Sigmoid colon (tissue), 7 donors: ENCODE measurements around the gene LYPD1. TPM values are rescaled to one million over a fixed set of nuclear protein-coding genes. Genes with fewer than 3 reads are reported as not detected.

Experiments used
- DNase-seq: peaks from one replicate; pipeline ENCODE4 v3.0.0-alpha.2; 2019
- H3K27ac ChIP-seq, 4 donors: fragments of 200-600 bp; sonication (generic); one replicate each; pipeline ENCODE4 v1.5.1; 2016 to 2019; ENCODE audit warnings: mild to moderate bottlenecking in 1 of 4
- H3K27me3 ChIP-seq, 3 donors: fragments of 200-600 bp; sonication (generic); one replicate each; pipeline ENCODE4 v1.5.1; 2019; ENCODE audit warnings: mild to moderate bottlenecking in 1 of 3
- H3K36me3 ChIP-seq, 4 donors: fragments of 200-600 bp; sonication (generic); one replicate each; pipeline ENCODE4 v1.5.1; 2016 to 2019
- H3K4me1 ChIP-seq, 4 donors: fragments of 200-600 bp; sonication (generic); one replicate each; pipeline ENCODE4 v1.5.1; 2017 to 2019
- H3K4me3 ChIP-seq, 4 donors: fragments of 200-600 bp; sonication (generic); one replicate each; pipeline ENCODE4 v1.5.1; 2017 to 2019; ENCODE audit warnings: mild to moderate bottlenecking in 2 of 4, moderate library complexity in 1 of 4
- H3K9me3 ChIP-seq, 4 donors: fragments of 200-600 bp in 3 of 4; sonication (generic) in 3 of 4; one replicate each; pipeline versions ENCODE4 v1.5.1 to v1.6.1; 2013 to 2019
- EP300 ChIP-seq, 4 donors: sonication (generic); formaldehyde crosslinking; IDR thresholded peaks; one replicate each; pipeline ENCODE4 v1.6.1; 2017; ENCODE audit warnings: antibody characterized with exemption in 4 of 4
- POLR2A ChIP-seq, 2 donors: fragments of 450-650 bp; IDR thresholded peaks; one replicate each; pipeline ENCODE4 v1.6.1; 2016; ENCODE audit warnings: antibody characterized with exemption in 2 of 2, mild to moderate bottlenecking in 2 of 2, moderate library complexity in 2 of 2
- POLR2AphosphoS5 ChIP-seq, 4 donors: sonication (generic); formaldehyde crosslinking; IDR thresholded peaks; one replicate each; pipeline ENCODE4 v1.6.1; 2017; ENCODE audit warnings: antibody characterized with exemption in 4 of 4
- WGBS, 2 donors: extraction: QIAGEN DNeasy Blood & Tissue Kit; methylation state at CpG; one replicate each; pipeline ENCODE4 v1.1.7; 2013; 5-methylcytosine and 5-hydroxymethylcytosine counted together
- intact Hi-C: fragments of 100-400 bp; cut with DNase I; formaldehyde crosslinking; loops from one replicate; pipeline ENCODE4 v1.15.1; 2023
- polyA plus RNA-seq, 3 donors: library from polyadenylated mRNA; stranded (reverse); fragments of 200-250 nt; gene quantifications; one replicate each; pipeline ENCODE4 v1.2.3, GENCODE V29; 2013
- total RNA-seq, 4 donors: library from RNA; depleted of rRNA; stranded (reverse); fragments of >200 nt; gene quantifications; one replicate each; pipeline ENCODE4 v1.1.0, GENCODE V29; 2016
- TF ChIP-seq, protein P1 (sequence below), 4 experiments: fragments of 450-650 bp in 3 of 4; fragments of 200-600 bp in 1 of 4; IDR thresholded peaks; one replicate each; pipeline ENCODE4 v1.5.1; 2016 to 2019; ENCODE audit warnings: antibody characterized with exemption in 4 of 4, mild to moderate bottlenecking in 3 of 4, moderate library complexity in 2 of 4
- donor health status: healthy with polysubstance abuse.
- donor health status: Bipolar disorder and iron deficiency.
- donor health status: healthy.

LYPD1 gene
- total and polyA plus RNA-seq, 7 donors = 0.82 to 8.0 (median 2.6) TPM; not detected in 1

DNA sequence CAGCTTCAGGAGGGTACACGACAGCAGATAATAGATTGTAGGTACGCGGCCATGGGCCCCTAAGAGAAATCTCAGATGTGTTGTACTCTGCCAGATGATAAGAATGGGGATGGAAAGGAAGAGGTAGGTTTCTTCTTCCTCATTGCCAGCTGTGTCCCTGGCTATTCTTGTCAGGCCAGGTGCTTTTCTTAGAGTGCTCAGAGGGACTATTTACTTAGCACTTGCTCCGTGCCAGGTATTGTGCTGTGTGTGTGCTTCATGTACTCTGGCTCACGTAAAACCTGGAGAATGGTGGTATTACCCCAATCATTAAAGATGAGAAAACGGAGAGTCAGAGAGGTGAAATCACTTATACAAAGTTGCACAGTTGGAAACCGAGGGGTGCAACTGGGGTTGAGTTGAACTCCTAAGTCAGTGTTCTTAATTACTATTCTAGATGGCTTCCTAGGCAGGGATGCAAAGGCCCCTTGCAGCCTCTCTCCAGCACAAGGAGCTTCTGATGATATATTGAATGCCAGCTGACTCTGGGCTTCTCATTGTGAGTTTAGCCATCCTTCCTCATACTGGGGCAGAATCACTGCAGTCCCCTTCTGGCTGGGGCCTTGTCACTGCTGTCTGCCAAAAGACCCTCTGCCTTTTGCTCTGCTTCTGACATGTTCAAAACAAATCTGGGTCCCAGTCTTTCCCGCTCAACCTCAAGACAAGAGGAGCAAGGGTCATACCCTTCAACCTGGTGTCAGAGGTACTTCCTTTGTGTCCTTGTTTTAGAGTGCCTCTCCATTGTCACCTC, 60.7 kb downstream of the LYPD1 start:
- 28 to 77% methylated on average over 8 of the region's 8 CpGs for WGBS, 2 donors
- TF ChIP-seq EP300 (IDR thresholded peaks at IDR 0.05) = no peak
- no peak overlapping the region for H3K27ac ChIP-seq
- no peaks in the 10 kb centered on the region for H3K4me1 ChIP-seq
- H3K36me3 ChIP-seq = no peaks in the 10 kb centered on the region
- no peak for DNase-seq
- intact Hi-C loops = no loop called here
- H3K27me3 ChIP-seq = no peaks in the 10 kb centered on the region
- no peak overlapping the region for H3K4me3 ChIP-seq
- H3K9me3 ChIP-seq = no peaks in the 10 kb centered on the region

DNA sequence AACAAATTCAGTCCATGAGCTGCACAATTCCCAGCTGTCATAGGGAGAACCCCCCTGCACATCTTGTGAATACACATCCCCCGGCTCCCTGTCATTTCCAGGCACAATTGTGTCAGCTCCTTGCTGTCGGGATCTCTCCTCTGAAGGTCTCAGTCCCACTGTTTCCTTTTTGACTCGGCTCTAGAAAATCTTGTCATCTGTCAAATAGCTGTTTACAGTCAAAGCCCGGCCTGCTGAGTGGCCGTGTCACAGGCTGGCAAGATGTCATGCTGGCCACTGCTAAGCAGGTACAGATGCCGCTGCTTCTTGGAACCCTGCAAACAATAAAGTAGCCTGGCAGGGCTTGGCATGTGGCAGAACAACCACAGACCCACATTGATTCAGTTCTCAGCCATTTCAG, 61.7 kb downstream of the LYPD1 start:
- no peak overlapping the region for H3K27ac ChIP-seq
- H3K27me3 ChIP-seq = no peaks in the 10 kb centered on the region
- H3K4me1 ChIP-seq = no peaks in the 10 kb centered on the region
- H3K9me3 ChIP-seq = no peaks in the 10 kb centered on the region
- no peaks in the 10 kb centered on the region for H3K36me3 ChIP-seq
- WGBS, 2 donors = 83 to 84% methylated on average over 6 of the region's 6 CpGs
- DNase-seq = no peak
- intact Hi-C loops = no loop called here
- H3K4me3 ChIP-seq = no peak overlapping the region
- TF ChIP-seq EP300 (IDR thresholded peaks at IDR 0.05) (no peak), POLR2A (IDR thresholded peaks at IDR 0.05) (no peak), POLR2AphosphoS5 (IDR thresholded peaks at IDR 0.05) (no peak)
- TF ChIP-seq, protein P1, sequence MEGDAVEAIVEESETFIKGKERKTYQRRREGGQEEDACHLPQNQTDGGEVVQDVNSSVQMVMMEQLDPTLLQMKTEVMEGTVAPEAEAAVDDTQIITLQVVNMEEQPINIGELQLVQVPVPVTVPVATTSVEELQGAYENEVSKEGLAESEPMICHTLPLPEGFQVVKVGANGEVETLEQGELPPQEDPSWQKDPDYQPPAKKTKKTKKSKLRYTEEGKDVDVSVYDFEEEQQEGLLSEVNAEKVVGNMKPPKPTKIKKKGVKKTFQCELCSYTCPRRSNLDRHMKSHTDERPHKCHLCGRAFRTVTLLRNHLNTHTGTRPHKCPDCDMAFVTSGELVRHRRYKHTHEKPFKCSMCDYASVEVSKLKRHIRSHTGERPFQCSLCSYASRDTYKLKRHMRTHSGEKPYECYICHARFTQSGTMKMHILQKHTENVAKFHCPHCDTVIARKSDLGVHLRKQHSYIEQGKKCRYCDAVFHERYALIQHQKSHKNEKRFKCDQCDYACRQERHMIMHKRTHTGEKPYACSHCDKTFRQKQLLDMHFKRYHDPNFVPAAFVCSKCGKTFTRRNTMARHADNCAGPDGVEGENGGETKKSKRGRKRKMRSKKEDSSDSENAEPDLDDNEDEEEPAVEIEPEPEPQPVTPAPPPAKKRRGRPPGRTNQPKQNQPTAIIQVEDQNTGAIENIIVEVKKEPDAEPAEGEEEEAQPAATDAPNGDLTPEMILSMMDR (IDR thresholded peaks at IDR 0.05) = no peak

DNA sequence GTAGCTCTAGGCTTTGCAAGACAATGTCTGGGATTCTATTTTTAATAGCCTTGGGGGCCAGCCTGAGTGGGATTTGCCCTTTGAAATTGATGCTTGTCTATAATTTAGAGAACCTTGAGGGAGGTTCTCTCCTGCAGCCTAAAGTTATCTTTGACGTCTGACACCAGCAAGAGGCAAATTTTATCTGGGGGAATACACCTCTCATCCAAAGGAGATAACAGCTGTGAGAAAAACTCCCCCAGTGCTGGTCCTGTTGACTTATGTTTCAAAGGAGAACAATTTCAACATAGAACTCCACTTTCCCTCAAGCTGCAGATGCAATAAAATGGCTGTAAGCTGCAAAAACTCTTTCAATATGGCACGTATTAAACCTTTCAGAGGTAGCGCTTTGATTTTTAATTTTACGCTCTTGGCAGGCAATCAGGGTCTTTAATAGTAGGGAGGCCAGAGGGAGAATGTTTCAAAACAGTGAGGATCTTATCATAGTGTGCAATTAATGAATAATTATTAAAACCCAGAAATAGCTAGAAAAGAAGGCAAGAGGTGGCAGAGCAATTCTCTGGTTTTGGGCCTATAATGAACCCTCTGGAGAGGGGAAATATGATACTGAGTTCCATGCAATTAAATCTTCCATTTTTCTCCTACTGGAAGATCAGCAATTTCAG, 62.4 kb downstream of the LYPD1 start:
- intact Hi-C loops = no loop called here
- WGBS, 2 donors = 87 to 89% methylated on average over 4 of the region's 4 CpGs
- no peak for DNase-seq

DNA sequence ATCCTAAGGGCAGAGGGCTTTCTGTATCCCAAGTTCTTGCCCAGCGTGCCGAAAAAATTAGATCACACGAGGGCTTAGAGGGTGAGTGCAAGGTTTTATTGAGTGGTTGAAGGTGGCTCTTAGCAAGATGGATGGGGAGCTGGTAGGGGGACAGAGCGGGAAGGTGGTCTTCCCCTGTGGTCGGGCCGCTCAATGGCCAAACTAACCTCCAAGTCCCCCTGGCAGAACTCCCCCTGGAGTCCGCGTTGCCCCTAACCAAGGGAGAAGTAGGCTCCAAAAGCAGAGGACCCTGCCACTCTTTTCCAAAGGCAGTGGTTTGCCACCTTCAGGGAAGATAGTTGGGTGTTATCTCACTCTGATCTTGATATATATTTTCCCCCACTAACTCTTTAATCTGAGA, 63.4 kb downstream of the LYPD1 start:
- DNase-seq = no peak
- TF ChIP-seq POLR2AphosphoS5 (IDR thresholded peaks at IDR 0.05) = no peak
- H3K9me3 ChIP-seq = no peaks in the 10 kb centered on the region
- H3K27ac ChIP-seq = no peak overlapping the region
- H3K36me3 ChIP-seq = no peaks in the 10 kb centered on the region
- H3K27me3 ChIP-seq = no peaks in the 10 kb centered on the region
- H3K4me1 ChIP-seq = no peaks in the 10 kb centered on the region
- intact Hi-C loops = no loop called here
- H3K4me3 ChIP-seq = no peak overlapping the region
- 94 to 95% methylated on average over 8 of the region's 8 CpGs for WGBS, 2 donors

More for the DNA sequence above, 62.4 kb downstream of the LYPD1 start:
- Histone ChIP-seq H3K27me3 (no peaks in the 10 kb centered on the region), H3K27ac (no peak overlapping the region), H3K9me3 (no peaks in the 10 kb centered on the region), H3K4me3 (no peak overlapping the region), H3K4me1 (no peaks in the 10 kb centered on the region), H3K36me3 (no peaks in the 10 kb centered on the region)
- TF ChIP-seq POLR2A (IDR thresholded peaks at IDR 0.05) = no peak
- TF ChIP-seq, protein P1 (IDR thresholded peaks at IDR 0.05) = no peak
- TF ChIP-seq EP300 (IDR thresholded peaks at IDR 0.05) = no peak
- TF ChIP-seq POLR2AphosphoS5 (IDR thresholded peaks at IDR 0.05) = no peak

DNA sequence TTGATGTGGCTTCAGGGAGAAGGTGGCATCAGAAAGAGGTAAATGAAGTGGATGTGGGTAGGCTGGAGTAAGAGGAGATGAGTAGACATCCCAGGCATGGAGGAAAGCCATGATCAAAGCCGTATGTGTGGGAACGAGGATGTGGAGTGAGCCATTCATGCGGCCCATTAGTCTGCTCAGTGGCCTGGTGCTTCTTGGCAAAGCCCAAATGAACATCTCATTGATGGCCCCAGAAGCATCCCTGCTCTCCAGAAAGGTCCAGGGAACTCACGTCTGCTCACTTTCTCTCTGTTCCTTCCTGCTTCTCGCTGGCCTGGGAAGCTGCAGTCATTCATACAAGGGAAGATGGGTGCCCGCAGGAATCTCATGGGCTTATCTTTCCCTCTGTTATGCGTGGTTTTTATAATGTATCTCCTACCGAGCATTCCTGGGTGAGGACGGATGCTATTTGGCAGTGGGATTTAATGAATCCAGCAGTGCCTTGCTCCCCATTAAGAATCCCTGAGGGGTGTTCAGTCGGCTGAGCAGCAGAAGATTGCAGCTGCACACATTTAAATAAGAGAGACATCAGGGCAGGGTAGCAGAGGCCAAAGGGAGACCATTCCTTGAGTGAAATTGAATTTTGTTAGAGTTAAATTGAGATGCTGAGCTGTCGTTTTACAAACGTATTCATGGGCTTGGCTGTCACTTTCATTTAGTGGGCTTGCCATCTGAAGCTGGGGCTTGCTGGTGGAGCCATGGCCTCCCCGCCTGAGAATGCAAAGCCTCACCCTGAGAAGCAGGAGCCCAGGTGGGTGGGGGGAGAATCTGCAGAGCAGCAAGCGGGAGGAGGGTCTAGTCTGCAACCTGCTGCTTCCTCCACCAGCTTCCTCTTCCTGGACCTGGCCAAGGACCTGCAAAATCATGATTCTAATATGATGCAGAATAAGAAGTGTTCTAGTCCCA, 64.5 kb downstream of the LYPD1 start:
- WGBS, 2 donors = 82 to 93% methylated on average over 14 of the region's 14 CpGs
- intact Hi-C loops = no loop called here
- TF ChIP-seq EP300 (IDR thresholded peaks at IDR 0.05) = no peak
- TF ChIP-seq, protein P1 (IDR thresholded peaks at IDR 0.05) = no peak
- no peak for TF ChIP-seq POLR2AphosphoS5 (IDR thresholded peaks at IDR 0.05)
- no peak for TF ChIP-seq POLR2A (IDR thresholded peaks at IDR 0.05)
- Histone ChIP-seq H3K4me1 (no peaks in the 10 kb centered on the region), H3K36me3 (no peaks in the 10 kb centered on the region), H3K4me3 (no peak overlapping the region), H3K27me3 (no peaks in the 10 kb centered on the region), H3K9me3 (no peaks in the 10 kb centered on the region), H3K27ac (no peak overlapping the region)
- no peak for DNase-seq
